Activated T-cell treated with anti-CD3 and anti-CD28 coated beads for 24 hours (primary cell): ENCODE data around the gene OPA3.
A peak's percentile ranks its signal among the peaks of the same experiment; 100 is the strongest.

Experiments used
- DNase-seq: peaks from one replicate; pipeline ENCODE4 v3.0.0-alpha.2; 2020; ENCODE audit warnings: low read depth

The OPA3 gene

DNA sequence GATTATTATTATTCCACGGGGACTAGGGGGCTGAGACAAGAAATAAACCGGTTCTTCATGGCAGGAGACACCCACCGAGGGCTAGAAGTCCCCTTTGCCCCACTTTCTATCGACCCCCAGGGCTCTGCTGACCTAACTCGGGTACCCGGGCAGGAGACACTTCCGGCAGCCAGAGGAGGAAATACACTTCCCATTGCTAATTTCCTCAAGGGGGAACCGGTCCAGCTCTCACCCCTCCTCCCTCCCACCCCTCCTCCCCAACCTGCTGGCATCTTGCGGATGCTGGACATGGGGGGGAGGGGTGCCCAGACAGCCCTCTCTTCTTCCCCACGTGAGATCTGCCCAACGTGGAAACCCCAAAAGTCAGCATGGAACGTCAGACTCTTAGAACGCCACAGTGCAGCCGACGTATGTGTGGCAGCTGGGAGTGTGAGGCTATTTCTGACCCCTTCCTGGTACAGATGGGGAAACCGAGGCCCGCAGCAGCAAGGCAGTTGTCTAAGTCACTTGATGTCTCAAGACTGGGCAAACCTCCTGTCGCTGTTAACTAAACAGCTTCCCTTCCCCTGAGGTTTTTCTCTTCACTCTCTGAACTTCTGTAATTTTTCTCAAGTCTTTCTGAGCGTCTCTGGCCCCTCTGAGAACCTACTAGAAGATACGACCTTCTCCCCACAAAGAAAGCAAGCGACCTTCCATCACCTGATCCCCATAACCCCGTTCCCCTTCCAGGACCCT is 13.8 kb upstream of the OPA3 start:
- DNase-seq, result no peak

DNA sequence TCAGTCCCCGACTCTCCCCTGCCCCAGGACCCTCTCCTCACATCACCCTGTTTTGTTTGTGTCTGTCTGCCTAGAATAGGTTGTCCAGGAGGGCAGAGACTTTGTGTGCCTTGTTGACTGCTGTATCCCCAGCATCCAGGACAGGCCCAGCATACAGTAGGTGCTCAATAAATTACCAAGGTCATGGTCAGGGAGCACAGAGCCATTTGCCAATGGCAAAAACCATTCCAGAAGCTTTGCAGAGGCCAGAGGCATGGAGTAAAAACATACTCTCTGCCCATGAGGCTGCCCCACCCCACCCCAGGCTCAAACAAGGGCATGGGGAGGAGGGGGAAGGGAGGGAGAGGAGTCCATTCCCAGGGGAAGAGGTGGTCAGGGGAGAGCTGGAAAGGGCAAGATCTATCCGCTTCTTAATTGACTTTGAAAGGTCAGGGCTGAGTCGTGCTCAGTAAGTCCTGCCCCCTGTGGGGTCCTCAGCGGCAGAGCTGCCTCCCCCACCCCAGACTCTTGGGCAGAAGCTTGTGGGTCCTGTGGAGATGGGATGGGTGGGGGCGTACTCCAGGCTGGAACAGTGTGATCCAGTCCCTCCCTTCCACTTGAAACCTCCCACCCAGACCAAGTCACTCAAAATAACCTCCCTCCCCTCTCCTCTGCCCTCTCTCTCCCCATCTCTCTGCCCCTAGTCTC is 13.0 kb upstream of the OPA3 start:
- DNase-seq, result no peak

DNA sequence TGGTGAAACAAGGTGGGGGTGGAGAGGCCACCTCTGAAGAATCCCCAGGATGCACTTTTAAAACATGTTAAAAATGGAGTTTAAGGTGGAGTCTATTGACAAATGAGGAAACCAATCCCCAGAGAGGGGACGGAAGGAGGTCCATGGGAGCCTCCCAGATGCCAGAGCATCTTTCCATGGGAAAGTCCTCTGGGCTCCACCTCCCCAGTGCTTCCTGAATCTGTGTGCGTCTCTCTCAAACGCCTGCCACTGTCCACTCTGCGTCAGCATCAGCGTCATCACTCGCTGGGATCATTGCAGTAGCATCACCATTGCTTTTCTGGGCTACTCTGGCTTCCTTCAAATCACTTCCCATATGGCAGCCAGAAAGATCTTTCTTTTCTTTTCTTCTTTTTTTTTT is 11.2 kb upstream of the OPA3 start:
- no peak for DNase-seq

DNA sequence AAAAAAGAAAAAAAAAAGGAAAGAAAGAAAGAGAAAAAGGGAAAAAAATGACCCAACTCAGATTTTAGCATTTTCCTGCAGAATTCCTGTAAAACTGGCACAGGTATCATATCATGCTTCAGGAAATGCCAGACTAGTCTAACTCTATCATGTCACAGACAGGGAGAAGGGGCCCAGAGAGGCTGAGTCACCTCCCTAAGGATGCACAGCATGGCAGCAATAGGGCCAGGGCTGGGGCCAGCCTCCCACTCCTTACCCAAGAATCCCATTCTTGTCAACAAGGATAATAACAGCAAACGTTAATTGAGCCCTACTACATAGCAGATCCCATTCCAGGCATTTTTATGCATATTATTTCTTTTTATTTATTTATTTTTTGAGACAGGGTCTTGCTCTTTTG is 8.9 kb upstream of the OPA3 start:
- no peak for DNase-seq

DNA sequence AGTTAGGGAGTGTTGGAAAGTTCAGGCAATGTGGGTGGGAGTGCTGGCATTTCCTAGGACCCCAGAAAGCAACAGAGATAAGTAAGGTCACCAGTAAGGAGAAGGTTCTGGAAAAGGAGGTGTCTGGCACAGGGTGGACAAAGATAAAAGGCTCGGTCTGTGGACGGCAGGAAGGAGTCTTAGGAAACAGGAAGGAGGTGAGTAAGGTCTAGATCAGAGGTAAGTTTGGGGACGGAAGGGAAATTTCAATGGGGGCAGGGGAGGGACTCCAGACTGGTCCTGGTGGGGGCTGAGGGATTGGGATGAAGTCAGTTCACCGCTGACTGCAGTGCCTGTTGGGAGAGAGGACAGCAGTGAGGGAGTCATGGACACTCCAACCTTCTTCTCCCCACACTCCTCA is 7.8 kb upstream of the OPA3 start:
- DNase-seq, result no peak

DNA sequence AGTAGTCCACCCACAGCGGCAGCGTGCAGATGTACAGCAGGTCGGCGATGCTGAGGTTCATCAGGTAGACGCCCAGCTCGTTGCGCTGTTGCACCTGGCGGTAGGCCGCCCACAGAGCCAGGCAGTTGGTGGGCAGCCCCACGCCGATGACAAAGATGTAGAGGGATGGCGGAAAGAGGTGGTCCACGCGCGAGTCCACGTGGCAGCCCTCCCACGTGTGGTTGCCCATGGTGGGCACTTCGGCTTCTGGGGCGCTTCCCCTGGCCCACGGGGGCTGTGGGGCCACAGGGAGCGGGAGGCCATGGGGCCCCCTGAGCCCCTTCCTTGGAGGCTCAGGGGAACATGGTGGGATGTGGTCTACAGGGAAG is 7.0 kb upstream of the OPA3 start:
- DNase-seq, result no peak

DNA sequence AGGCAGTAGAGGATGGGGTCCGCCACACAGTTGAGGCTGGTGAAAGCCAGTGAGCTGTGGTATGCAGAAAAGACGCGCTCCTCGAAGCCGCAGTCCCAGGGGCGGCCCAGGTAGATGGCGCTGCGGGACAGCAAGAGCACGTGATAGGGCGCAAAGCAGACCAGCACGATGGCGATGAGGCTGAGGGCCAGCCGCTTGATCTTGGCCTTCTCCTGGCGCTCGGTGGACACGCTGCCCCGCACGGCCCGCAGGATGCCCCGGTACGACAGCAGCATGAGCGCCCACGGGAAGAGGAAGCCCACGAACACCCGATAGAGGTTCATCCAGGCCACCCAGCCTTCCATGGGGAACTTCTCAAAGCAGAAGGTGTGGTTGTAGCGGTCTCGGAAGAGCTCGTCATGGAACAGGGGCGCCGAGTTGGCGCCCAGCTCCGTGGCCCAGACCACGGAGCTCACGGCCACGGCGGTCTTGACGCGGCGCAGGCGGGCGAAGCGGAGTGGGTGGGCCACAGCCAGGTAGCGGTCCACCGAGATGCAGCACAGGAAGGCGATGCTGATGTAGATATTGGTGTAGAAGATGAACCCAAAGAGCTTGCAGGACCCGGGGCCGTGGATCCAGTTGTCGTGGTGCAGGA is 6.5 kb upstream of the OPA3 start:
- DNase-seq, result peak; percentile 30

DNA sequence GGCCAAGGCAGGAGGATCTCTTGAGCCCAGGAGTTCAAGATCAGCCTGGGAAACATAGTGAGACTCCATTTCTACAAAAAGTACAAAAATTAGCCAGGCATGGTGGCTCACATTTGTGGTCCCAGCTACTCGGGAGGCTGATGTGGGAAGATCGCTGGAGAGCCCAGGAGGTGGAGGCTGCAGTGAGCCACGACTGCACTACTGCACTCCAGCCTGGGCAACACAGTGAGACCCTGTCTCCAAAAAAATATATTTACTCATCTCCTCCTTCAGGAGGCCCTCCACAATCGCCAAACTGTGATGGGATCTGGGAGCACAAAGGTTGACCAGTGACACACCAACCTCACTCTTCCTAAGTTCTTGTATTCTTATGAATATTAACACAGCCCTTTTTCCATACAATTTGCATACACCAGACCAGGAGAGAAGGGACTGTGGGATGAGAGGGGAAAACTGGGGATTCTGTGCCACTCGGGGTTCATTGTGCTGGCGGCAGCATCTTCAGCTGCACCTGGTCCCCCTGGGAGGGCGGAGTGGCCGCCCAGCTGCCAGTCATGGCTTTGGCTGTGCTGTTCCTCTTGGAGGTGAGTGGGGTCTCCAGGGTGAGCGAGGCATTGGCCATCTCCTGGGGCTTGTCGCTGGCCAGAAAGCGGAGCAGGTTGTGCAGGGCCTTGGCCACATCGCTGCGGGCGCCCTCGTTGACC is 5.8 kb upstream of the OPA3 start:
- DNase-seq, result no peak

DNA sequence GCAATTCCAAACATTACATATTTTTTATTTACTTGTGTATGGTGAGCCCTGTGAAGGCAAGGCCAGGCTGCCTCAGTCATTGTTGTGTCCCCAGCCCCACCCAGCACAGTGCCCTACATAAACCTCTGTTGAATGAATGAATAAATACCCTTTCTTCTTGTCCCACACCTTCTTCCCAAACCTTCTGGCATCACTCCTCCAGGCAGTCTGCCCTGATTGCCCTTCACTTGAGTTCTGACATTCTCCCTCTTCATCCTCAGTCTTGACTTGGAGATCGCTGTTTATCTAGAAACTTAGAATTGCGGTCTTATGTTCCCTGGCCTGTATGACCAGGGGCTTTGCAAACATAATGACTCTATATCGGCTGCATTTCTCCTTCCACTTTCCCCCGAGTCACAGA is 5.2 kb upstream of the OPA3 start:
- DNase-seq, result no peak

DNA sequence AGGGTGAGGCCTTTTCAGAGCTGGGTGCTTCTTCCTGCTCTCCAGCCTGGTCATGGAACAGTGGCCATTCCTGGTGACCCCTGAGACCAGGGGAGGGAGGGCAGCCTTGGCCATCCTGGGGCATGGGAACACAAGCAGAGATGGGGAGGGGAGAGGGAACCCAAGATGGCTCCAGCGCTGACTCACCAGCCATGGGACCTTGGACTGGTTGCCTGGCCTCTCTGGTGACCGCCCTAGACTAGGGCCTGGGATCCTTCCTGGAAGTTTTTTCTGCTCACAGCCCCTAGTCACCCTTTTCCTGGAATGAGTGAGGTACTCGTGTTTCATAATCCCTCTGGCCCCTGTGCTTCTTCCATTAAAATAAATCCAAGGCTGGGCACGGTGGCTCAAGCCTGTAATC is 3.3 kb upstream of the OPA3 start:
- DNase-seq, result no peak

DNA sequence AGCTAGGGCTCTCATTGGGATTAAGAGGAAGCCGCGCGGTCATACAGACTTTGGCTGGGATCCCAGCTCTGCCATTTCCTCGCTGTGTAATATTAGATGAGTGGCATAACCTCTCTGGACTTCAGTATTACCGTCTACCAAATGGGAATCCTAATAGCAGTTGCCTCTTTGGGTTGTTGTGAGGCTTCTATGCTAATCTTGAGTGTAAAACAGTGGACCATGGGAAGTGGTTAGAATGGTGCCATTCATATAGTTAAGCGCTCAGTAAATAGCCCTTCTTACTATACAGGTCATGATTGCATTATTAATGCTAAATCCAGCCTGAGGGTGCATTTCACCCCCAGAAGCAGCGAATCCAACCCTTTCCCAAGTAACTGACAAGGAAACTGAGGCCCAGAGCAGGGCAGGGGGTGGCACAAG is 566 bp upstream of the OPA3 start:
- no peak for DNase-seq

DNA sequence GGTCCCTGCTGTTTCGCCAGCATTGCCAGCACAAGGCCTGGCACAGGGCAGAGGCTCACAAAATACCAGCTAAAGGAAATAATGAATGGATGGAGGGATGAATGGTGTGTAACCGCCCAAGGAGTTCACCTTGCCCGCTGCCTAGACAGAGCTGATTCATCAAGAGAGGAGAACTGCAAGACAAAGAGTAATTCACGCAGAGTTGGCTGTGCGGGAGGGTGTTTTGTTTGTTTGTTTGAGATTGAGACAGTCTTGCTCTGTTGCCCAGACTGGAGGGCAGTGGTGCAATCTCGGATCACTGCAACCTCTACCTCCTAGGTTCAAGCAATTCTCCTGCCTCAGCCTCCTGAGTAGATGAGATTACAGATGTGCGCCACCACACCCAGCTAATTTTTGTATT is 3.0 kb downstream of the OPA3 start:
- no peak for DNase-seq

DNA sequence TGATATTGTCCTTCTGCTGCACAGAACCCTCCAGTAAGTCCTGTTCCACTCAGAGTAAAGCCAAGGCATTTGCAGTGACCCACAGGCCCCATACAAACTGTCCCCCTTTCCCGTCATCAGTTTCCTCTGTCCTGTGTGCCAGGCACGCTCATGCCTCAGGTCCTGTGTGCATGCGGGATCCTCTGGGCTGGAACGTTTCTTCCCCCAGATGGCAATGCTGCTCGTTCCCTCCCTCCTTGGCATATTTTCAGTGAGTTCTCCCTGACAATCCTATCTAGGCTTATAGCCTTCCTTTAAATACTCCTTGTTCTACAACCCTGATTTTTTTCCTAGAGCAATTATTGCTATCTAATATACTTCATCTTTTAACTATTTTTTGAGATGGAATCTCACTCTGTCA is 5.7 kb downstream of the OPA3 start:
- no peak for DNase-seq

DNA sequence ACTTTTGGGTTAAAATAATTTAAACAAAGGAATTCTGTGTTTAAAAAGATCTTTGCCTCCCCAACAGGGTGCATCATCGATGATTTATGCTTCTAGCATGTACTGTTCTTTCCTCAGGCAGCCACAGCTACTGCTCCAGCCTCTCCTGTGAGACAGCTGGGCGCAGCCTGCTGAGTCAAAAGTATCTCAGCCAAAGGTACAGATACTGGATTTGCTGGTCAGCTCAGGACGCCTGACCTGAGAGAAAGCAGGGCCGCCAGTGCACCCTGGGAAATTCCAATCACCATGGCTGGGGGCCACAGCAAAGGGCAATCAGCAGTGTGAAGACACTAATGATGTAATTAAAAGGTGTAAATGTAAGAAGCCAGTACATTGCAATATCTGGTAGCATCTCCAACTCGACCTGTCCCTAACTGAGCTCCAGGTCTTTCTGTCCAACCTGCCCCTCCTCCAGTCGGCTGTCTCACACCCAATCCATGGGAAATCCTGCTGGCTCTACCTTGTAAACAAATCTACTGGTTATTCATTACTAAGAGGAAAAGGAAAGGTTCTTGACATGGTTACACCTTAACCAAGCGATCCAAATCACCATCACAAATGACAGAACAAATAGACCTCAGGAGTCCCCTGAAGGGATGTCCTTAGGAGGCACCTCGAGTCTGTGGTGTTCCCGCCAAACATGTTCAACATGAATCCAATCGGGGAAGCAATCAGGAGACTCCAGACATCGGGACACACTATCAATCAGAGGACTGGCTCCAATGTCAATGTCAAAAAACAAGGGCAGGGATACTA is 7.3 kb downstream of the OPA3 start:
- DNase-seq, result no peak

DNA sequence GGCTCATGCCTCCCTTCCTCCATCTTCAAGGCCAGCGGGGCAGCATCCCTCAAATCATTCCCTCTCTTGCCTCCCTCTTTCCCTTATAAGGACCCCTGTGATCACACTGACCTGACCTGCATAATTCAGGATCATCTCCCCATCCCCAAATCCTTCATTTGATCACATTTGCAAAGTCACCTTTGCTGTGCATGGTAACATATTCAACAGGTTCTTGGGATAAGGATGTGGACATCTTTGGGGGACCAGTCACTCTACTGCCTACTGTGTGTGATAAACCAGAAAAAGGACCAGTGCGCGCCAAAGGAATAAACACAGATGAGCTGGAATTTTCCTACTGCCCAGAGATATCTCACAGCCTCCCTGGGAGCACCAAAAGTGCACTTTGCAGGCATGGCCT is 7.9 kb downstream of the OPA3 start:
- DNase-seq, result no peak

DNA sequence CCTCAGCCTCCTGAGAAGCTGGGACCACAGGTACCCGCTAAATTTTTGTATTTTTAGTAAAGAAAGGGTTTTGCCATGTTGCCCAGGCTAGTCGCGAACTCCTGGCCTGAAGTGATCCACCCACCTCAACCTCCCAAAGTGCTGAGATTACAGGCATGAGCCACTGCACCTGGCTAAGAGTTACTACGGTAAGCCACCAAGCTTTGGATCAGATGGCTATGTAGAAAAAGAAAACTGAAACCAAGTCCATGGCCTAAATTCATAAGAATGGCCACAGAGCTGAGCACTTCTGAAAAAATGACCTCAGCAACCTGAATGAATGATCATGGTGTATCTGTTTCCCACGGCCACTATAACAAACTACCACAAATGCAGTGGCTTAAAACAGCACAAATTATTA is 9.4 kb downstream of the OPA3 start:
- DNase-seq, result no peak

DNA sequence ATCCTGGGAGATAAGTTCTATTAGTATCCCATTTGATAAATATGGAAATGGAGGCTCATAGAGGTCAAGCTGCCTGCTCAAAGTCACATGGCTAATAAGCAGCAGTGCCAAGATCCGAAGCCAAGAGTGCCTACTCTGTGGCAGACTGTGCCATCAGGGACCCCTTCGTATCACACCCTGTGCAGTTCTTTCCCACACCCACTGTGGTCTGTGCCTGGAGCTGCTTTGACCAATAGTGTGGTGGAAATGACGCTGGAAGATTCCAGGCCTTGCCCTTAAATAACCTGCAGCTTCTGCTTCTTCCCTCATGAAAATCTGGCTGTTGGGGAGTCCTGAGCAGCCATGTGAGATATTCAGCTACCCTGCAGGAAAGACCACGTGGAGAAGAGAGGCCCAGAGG is 10.1 kb downstream of the OPA3 start:
- DNase-seq, result no peak

DNA sequence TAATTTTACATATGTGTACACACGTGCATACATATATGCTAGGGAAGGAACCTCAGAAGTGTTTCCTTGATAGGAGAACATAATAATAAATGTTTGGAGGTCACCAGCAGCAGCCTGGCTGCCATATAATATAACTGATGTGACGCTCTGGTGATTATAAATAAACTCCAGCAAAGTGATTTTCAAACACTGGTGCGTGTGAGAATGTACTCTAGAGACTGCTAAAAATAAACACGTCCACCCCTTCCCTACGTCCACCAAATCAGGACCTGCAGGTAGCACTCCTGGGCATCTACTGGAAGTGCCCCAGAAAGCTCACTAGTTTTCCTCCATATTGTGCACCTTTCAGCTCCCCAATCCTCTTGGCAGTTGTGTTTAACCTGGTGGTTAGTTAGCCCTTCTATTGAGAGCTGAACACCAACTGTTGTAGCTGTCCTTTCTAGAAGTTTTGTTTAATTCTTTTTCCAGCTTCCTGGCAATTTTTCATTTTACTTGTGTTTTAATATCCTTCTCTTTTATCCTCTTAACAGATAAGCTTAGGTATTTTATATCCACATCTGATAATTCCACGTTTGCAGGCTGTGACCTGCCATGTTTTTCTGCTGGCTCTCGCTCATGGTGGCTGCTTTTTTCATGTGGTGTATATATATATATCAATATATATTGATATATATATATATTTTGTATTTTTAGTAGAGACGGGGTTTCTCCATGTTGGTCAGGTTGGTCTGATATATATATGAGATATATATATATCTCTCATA is 13.0 kb downstream of the OPA3 start:
- DNase-seq, result no peak

DNA sequence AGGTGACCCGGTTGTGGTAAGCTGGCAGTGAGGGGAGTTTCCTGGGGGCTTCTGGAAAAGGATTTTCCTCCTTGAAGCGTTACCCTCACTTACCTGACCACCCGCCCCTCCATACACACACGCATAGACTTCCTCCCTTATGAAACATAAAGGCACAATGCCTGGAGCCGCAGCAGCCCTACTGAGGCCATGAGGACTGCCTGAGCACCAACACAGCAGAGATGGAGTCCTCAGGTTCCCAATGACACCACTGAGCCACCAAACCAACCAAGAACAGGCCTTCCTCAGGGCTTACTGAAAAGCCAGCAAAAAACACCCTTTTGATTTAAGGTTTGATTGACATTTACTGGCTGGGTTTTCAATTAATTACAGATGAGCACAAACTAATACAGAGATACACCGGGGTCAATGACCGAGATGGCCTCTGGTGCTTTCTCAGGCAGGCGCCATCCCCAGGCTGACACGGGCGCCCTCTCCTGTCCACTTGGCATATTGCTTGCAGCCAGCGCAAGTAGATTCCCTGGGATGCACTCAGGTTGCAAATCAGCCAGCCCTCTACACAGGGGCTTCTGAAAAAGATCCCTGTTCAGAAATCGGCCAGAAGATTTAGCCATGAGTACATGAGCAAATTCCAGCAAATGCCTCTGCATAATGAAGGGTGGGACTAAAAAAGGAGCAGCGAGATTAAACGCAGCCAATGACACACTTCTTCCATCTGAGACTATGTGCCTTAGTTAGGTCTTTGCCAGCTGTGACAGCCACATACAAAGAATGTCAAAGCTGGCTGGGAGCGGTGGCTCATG is 14.8 kb downstream of the OPA3 start:
- DNase-seq, result peak; percentile 33

DNA sequence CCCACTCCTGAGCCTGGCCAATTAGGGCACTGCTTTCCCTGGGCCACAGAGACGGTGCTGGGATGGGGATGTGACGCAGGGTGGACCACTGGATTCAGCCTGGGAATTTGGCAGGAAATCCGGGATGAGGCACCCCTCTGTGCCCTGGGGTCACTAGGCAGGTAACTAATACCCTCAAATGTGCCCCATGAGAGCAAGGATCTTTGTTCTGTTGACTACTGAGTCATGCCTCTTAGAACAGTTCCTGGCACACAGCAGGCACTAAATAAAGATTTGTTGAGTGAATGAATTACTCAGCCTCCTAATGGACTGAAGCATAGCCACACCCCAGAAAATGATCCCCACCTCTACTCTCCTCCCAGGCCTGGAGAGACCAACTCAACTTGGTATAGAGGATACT is 15.9 kb downstream of the OPA3 start:
- DNase-seq, result no peak

DNA sequence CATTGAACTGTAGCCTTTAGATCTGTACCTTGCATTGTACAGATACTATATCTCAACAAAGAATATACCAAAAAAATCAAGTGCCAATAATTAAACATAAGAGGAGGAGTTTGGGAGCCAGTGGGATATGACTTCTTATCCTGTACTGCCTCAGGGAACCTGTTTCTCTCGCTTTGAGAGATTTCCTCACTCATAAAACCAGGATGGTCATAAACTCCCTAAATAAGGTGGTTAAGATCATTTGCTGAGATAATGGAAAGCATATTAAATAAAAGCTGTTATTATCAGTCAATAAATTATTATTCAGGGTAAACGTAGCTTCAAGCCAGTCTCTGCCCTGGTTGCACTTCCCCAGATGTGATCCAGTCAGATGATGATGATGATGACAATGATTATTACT is 17.0 kb downstream of the OPA3 start:
- no peak for DNase-seq
